Anterior cingulate cortex (tissue), 58 donors: ENCODE data around the gene RFC2.
"Not testable (repeated sequence)": the region's sequence is repeated elsewhere in the genome, so short reads cannot be mapped to it uniquely, and the experiment has no call there.

Source experiments
- DNase-seq, 58 donors: peaks; one replicate each; lab custom pipeline; 2025; lab: John Stamatoyannopoulos, UW

The RFC2 gene

DNA sequence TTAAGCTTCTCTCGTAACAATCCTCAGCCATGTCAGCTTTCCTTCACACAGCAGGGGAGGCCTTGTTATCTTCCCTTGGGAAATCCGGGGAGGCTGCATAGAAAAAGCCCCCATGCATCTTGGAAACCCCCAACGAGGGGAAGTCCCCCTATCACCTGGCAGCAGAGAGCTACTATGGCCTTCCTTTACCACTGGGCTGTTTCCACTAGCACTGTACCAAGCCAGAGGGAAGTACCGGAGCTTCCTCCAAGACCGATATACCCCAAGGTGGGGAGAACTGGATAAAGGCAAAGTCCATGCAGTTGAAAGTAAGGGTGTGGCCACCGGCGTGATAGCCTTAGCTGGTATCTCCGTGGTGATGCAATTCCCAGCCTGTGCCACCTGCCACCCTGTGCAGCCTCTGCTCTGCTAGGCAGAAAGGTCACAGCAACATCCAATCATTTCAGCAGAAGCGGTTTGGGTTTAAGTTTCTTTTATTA is 30.6 kb upstream of the RFC2 start:
- no peak for DNase-seq

GRCh38 chr7:74283858-74284447 is 29.8 kb upstream of the RFC2 start:
- peak in 21 of 58 donors; percentile 18 to 61 (median 31) for DNase-seq

DNA sequence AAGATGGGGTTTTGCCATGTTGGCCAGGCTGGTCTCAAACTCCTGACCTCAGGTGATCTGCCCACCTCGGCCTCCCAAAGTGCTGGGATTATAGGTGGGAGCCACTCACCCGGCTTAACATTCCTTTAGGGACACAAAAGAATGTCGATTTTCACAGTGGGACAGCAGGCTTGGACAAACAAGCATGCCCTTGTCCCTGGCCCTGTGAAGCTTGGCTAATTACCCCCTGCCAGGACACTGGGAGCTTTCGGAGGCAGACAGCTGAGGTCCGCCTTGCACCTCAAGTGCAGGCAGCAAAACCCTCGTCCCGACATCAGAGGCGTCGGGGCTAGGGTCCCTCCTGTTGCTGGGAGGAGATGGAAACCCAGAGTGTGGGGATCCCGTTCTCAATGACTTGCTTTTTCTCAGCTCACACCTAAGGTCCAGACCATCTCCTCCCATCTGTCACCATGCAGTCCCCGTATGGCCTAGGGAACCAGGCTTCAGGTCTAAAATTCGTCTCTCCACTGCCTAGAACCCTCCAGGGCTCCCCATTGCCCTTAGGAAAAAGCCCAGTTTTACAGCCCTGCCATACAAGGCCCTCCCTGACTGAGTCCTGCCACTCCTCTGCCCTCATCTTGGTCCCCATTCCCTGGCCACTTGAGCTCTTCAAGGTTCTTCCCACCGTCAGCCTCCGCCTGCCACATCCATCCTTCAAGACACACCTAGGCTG is 28.7 kb upstream of the RFC2 start:
- peak in 7 of 58 donors; percentile 8 to 43 (median 16) for DNase-seq

- no peak for DNase-seq
Observed at GRCh38 chr7:74280985-74281384, 26.8 kb upstream of the RFC2 start.

DNA sequence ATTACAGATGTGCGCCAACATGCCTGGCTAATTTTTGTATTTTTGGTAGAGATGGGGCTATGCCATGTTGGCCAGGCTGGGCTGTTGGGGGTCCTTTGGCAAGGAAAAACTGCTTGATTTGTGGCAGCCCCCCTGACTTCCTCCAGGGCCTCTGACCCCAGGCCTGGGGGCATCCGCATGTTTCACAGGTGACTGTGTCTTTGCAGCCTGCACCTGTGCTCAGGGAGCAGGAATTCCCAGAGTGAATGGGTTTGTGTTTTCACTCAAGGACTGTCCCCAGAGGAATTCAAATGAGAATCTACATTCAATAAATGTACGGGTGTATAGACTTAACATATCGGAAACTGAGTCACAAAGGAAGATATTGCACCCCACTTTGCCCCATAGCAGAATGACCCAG is 23.4 kb upstream of the RFC2 start:
- no peak for DNase-seq

DNA sequence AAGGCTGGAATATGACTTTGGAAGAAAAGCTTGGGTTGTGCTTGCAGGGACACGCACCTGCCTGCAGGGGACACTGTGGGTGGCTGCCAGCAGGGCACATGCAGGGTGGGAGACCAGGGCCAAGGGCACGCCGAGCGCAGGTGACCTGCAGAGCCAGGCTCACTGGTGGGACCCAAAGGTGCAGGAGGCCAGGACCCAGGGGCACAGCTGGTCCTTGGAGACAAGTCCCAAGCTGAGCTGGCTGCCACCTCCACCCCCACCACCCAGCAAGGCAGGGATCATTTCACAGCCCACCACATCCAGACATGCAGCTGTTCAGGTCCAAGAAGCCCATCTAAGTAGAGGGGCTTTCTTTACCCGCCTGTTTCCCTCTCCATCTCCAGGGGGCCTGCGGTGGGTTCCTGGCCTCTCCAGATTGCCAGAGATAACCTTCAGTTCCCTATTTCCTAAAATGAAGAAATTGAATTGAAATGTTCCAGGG is 21.2 kb upstream of the RFC2 start:
- peak in 1 of 58 donors; percentile 10 for DNase-seq

- peak in 36 of 58 donors; percentile 5 to 57 (median 32) for DNase-seq
Observed at GRCh38 chr7:74272305-74273038, 18.3 kb upstream of the RFC2 start.

- DNase-seq: no peak
Observed at GRCh38 chr7:74271742-74272141, 17.5 kb upstream of the RFC2 start.

- DNase-seq: peak in 40 of 58 donors; percentile 8 to 59 (median 38)
Observed at GRCh38 chr7:74269757-74270277, 15.6 kb upstream of the RFC2 start.

- no peak for DNase-seq
Observed at GRCh38 chr7:74267756-74268565, 13.8 kb upstream of the RFC2 start.

DNA sequence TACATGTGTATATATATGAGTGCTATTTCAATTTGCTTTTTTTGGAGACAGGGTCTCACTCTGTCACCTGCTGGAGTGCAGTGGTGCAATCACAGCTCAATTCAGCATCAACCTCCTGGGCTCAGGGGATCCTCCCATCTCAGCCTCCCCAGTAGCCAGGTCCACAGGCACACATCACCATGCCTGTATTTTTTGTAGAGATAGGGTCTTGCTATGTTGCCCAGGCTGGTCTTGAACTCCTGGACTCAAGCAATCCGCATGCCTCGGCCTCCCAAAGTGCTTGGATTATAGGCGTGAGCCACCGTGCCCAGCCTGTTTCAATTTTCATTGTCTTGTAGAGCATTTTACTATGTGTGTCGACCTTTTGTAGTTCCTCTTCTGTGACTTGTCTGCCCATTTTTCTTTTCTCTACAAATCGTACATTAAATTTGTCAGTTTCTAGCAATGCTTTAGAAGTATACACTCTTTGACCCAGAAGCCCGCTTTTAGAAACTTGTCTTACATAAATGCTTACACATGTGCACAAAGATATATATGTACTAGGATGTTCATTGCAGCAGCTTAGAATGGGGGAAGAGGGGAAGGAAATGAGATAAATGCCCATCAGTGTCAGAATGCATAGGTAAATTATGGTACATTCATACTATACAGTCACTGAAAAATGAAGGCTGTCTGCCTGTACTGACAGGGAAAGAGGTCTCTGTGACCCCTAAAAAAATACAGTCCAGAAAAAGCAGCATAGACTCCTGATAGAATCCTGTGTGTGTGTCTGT is 12.2 kb upstream of the RFC2 start:
- no peak for DNase-seq

DNA sequence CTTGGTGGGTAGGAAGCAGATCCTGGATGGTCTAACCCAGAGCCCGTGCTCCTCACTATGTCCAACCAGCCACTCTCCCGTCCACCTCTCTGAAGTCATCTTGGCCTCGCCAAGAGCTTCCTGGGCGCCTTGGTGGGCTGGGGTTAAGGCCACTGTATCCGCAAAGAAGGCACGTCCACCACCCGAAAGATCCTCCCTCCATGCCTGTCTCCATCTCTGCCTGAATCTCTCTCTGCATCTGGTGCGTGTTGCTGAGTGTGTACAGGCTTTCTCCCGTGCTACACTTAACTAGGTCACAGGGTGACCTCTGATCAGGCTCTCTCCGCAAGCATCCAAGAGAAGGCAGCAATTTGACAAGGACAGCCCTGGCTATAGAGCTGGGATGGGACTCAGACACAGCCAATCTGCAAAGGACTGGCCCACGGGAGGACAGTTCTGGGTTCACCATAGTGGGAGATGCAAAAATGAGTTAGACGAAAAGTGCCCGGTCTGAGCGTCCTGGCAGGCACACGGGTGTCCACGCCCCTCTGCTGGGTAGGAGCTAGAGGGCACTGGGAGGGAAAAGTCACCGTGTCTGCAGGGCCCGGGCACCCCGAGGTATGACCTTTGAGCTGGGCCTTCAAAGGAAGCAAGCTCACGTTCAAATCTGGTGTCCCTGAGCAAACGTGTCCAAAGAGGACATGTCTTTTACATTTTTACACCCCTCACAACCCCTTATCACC is 9.4 kb upstream of the RFC2 start:
- DNase-seq: no peak

- no peak for DNase-seq
Observed at GRCh38 chr7:74262639-74263398, 8.6 kb upstream of the RFC2 start.

- DNase-seq: no peak
Observed at GRCh38 chr7:74258639-74259038, 4.4 kb upstream of the RFC2 start.

DNA sequence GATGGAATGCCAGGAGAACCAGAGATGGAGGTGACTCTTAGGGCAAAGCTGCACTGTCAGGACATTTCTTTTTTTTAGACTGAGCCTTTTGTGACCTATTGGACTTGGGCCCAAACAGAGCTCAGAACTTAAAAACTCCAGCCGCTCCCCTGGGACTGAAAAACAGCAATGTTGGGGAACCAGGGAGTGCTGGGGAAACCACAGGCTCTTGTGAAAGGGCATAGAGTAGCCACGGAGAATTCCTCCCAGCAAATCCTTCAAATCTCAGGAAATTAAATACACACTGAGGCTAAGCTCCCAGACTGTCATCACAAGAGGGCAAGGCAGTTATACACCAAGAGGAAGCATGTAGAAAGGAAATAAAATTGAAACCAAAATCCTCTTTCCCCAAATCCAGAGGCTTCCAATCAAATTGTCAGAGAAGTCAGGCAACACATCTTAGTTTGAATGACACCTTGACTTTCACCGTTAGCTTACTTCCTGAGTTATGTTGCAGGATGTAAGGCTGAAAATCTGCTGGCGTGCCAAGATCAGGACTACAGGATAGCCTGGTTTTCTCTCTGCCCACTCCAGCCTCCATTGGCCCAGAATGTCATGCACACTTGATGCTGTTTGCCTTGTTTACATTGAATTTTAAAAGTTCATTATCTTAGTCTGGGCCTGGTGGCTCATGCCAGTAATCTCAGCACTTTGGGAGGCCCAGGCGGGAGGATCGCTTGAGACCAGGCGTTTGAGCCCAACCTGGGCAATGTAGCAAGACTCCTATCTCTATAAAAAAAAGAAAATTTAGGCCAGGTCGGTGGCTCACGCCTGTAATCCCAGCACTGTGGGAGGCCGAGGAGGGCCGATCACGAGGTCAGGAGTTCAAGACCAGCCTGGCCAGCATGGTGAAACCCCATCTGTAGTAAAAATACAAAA is 2.6 kb upstream of the RFC2 start:
- no peak for DNase-seq

- DNase-seq: not testable (repeated sequence)
Observed at GRCh38 chr7:74255461-74255860, 1.3 kb upstream of the RFC2 start.

- no peak for DNase-seq
Observed at GRCh38 chr7:74254858-74255379, 720 bp upstream of the RFC2 start.
